IMR-90 (cell line): ENCODE data around the gene ALAS1. TPM values are rescaled to one million over a fixed set of nuclear protein-coding genes. Genes with fewer than 3 reads are reported as not detected.

ENCODE experiments used
- ATAC-seq: fragments of 200-7000 bp; cut with Tn5 transposase; 2 replicates; pipeline ENCODE4 v1.9.1; 2020; ENCODE audit warnings: low read depth, mild to moderate bottlenecking, moderate library complexity
- BruUV-seq: library from RNA; stranded (reverse); fragments of 400-500 nt; replicated peaks from 2 replicates; lab custom pipeline; 2021; lab: Mats Ljungman, UMichigan
- CTCF ChIA-PET: fragments of 300-600 bp; formaldehyde crosslinking; extraction: SDS; loops from one replicate; lab custom pipeline; 2021; ENCODE audit warnings: antibody characterized with exemption; lab: Yijun Ruan, JAX
- POLR2A ChIA-PET: fragments of 300-600 bp; sonication (Branson Sonifier 250); formaldehyde crosslinking; loops from one replicate; lab custom pipeline; 2022; ENCODE audit warnings: antibody characterized with exemption; ENCODE audit not compliant: unreplicated experiment; lab: Charles Lee
- DNase-seq: peaks from one replicate; pipeline ENCODE4 v3.0.0; 2013
- H2AFZ ChIP-seq: replicated peaks from 2 replicates; pipeline ENCODE3; 2013; ENCODE audit warnings: low read length, mild to moderate bottlenecking; ENCODE audit not compliant: poor library complexity
- H2AK5ac ChIP-seq: 2 replicates; pipeline ENCODE4 v1.6.1; 2013; ENCODE audit warnings: low read depth, low read length, inconsistent platforms
- H2AK9ac ChIP-seq: replicated peaks from 2 replicates; pipeline ENCODE3; 2013; ENCODE audit warnings: mild to moderate bottlenecking, low read depth, low read length, moderate library complexity; ENCODE audit not compliant: poor library complexity
- H2BK120ac ChIP-seq: 2 replicates; pipeline ENCODE4 v1.6.1; 2013; ENCODE audit warnings: low read depth, low read length, inconsistent platforms
- H2BK15ac ChIP-seq: 3 replicates; pipeline ENCODE4 v1.6.1; 2013; ENCODE audit warnings: low read depth, low read length, inconsistent platforms
- H2BK20ac ChIP-seq: 2 replicates; pipeline ENCODE4 v1.6.1; 2013; ENCODE audit warnings: low read depth, mild to moderate bottlenecking, inconsistent platforms, low read length, moderate library complexity
- H2BK5ac ChIP-seq: 2 replicates; pipeline ENCODE4 v1.6.1; 2013; ENCODE audit warnings: mild to moderate bottlenecking, low read depth, low read length, inconsistent platforms; ENCODE audit not compliant: poor library complexity, severe bottlenecking
- H3K14ac ChIP-seq: replicated peaks from 2 replicates; pipeline ENCODE4 v1.6.1; 2013; ENCODE audit warnings: low read depth, low read length, inconsistent platforms
- H3K18ac ChIP-seq: 2 replicates; pipeline ENCODE4 v1.6.1; 2013; ENCODE audit warnings: low read depth, low read length, control low read depth
- H3K23ac ChIP-seq: 2 replicates; pipeline ENCODE4 v1.6.1; 2013; ENCODE audit warnings: low read depth, low read length, inconsistent platforms
- H3K27ac ChIP-seq: 2 replicates; pipeline ENCODE4 v1.5.1; 2013; ENCODE audit warnings: mild to moderate bottlenecking, control low read depth, low read length; ENCODE audit not compliant: insufficient read depth
- H3K27me3 ChIP-seq: 2 replicates; pipeline ENCODE4 v1.6.1; 2013; ENCODE audit warnings: low read length; ENCODE audit not compliant: control insufficient read depth, insufficient read depth
- H3K36me3 ChIP-seq: 2 replicates; pipeline ENCODE4 v1.6.1; 2013; ENCODE audit warnings: low read length, mixed read lengths; ENCODE audit not compliant: control insufficient read depth, insufficient read depth
- H3K4ac ChIP-seq: 2 replicates; pipeline ENCODE4 v1.6.1; 2013; ENCODE audit warnings: low read depth, low read length, inconsistent platforms
- H3K4me1 ChIP-seq: 2 replicates; pipeline ENCODE4 v1.6.1; 2013; ENCODE audit warnings: low read length, mixed read lengths; ENCODE audit not compliant: control insufficient read depth, insufficient read depth
- H3K4me2 ChIP-seq: 2 replicates; pipeline ENCODE4 v1.6.1; 2013; ENCODE audit warnings: low read depth, mild to moderate bottlenecking, control low read depth, low read length, moderate library complexity
- H3K4me3 ChIP-seq: 2 replicates; pipeline ENCODE4 v1.5.1; 2013; ENCODE audit warnings: low read depth, mild to moderate bottlenecking, control low read depth, low read length, moderate library complexity; ENCODE audit not compliant: insufficient read depth
- H3K56ac ChIP-seq: 2 replicates; pipeline ENCODE4 v1.6.1; 2013; ENCODE audit warnings: low read length, inconsistent platforms; ENCODE audit not compliant: insufficient read depth; ENCODE audit errors: extremely low read depth
- H3K79me1 ChIP-seq, 2 experiments: 2 replicates each; pipeline ENCODE4 v1.6.1; 2013; ENCODE audit warnings: low read length in 2 of 2, inconsistent platforms in 1 of 2, low read depth in 1 of 2
- H3K9ac ChIP-seq: 2 replicates; pipeline ENCODE4 v1.6.1; 2013; ENCODE audit warnings: low read depth, low read length, control low read depth
- H3K9me1 ChIP-seq: 2 replicates; pipeline ENCODE4 v1.6.1; 2013; ENCODE audit warnings: low read length, inconsistent platforms; ENCODE audit not compliant: insufficient read depth
- H3K9me3 ChIP-seq: 2 replicates; pipeline ENCODE4 v1.6.1; 2013; ENCODE audit warnings: low read length; ENCODE audit not compliant: control insufficient read depth, insufficient read depth
- H4K20me1 ChIP-seq: 2 replicates; pipeline ENCODE4 v1.6.1; 2013; ENCODE audit warnings: low read length, inconsistent platforms; ENCODE audit not compliant: insufficient read depth
- H4K5ac ChIP-seq: 2 replicates; pipeline ENCODE4 v1.6.1; 2013; ENCODE audit warnings: mild to moderate bottlenecking, low read depth, low read length, control low read depth
- H4K8ac ChIP-seq, 2 experiments: 2 replicates each; pipeline ENCODE4 v1.6.1; 2013; ENCODE audit warnings: low read depth in 2 of 2, low read length in 2 of 2, control low read depth in 1 of 2, inconsistent platforms in 1 of 2
- H4K91ac ChIP-seq: 2 replicates; pipeline ENCODE4 v1.6.1; 2013; ENCODE audit warnings: low read depth, low read length, inconsistent platforms; ENCODE audit not compliant: insufficient read depth
- CHD1 ChIP-seq: IDR thresholded peaks from 2 replicates; pipeline ENCODE4 v1.6.1; 2012; ENCODE audit warnings: low read depth, low read length, improper control_type of control experiment
- NFE2L2 ChIP-seq: fragments of 150-350 bp; IDR thresholded peaks from 2 replicates; pipeline ENCODE4 v1.6.1; 2016; ENCODE audit warnings: low read depth, mild to moderate bottlenecking, low read length
- RAD21 ChIP-seq: IDR thresholded peaks from 2 replicates; pipeline ENCODE4 v1.6.1; 2012; ENCODE audit warnings: low read length, improper control_type of control experiment
- SMC3 ChIP-seq: fragments of 150-350 bp; IDR thresholded peaks from 2 replicates; pipeline ENCODE4 v1.6.1; 2016; ENCODE audit warnings: low read depth, mild to moderate bottlenecking, antibody characterized with exemption, low read length, moderate library complexity
- WGBS, 2 experiments: methylation state at CpG; one replicate each; pipeline versions ENCODE4 v1.1.5 to v1.1.7; 2013; ENCODE audit warnings: missing lambda C conversion rate in 2 of 2; ENCODE audit not compliant: insufficient read length in 1 of 2; ENCODE audit errors: extremely low coverage in 2 of 2; 5-methylcytosine and 5-hydroxymethylcytosine counted together
- dilution Hi-C: fragments of 300-500 bp; cut with HindIII; formaldehyde crosslinking; loops from one replicate; pipeline ENCODE4 v1.14.3; 2018; ENCODE audit warnings: low sequenced_read_pairs; ENCODE audit not compliant: unreplicated experiment
- in situ Hi-C: fragments of 300-500 bp; cut with MboI; formaldehyde crosslinking; loops from 3 replicates; pipeline ENCODE4 v1.14.3; 2019; ENCODE audit warnings: low sequenced_read_pairs, inconsistent platforms, mixed read lengths
- intact Hi-C: fragments of 100-400 bp; cut with micrococcal nuclease; formaldehyde crosslinking; loops from 2 replicates; pipeline ENCODE4 v1.10.0; 2022
- polyA plus RNA-seq, 3 experiments: library from polyadenylated mRNA; depleted of rRNA; stranded (reverse); fragments of >200 nt; gene quantifications; 2 replicates each; pipeline ENCODE4 v1.2.3, GENCODE V29; 2012; ENCODE audit warnings: low replicate concordance in 1 of 3
- total RNA-seq: library from RNA; depleted of rRNA; stranded (reverse); fragments of >200 nt; gene quantifications from 2 replicates; pipeline ENCODE4 v1.2.3, GENCODE V29; 2012

The ALAS1 gene
- total and polyA plus RNA-seq, 2 of the 4 experiments (the other 2 are of a cell fraction) = 32.8 to 47.2 TPM

GRCh38 chr3:52150357-52150756 lies 47.6 kb upstream of the ALAS1 start:
- Histone ChIP-seq H3K14ac (no peak overlapping the region), H2BK15ac (no peak overlapping the region), H2AFZ (no peak overlapping the region), H3K9me3 (no peaks in the 10 kb centered on the region), H3K4me3 (no peak overlapping the region), H2BK5ac (no peak overlapping the region), H3K79me1 (peaks cover 25 to 40% of the 10 kb centered on the region in 2 experiments), H3K9ac (no peak overlapping the region), H3K4me2 (no peak overlapping the region), H3K4ac (no peak overlapping the region), H4K5ac (no peak overlapping the region), H3K4me1 (peaks cover 8% of the 10 kb centered on the region), H3K9me1 (peaks cover 9% of the 10 kb centered on the region; the same call in 1 of the 2 replicates), H2BK120ac (no peak overlapping the region), H3K23ac (no peak overlapping the region), H3K27me3 (no peaks in the 10 kb centered on the region), H4K8ac (no peak overlapping the region), H2AK5ac (no peak overlapping the region), H3K56ac (no peak overlapping the region), H3K18ac (no peak overlapping the region), H3K27ac (no peak overlapping the region), H4K91ac (no peak overlapping the region), H3K36me3 (peaks cover 1% of the 10 kb centered on the region; the same call in 1 of the 2 replicates), H2AK9ac (no peak overlapping the region), H4K20me1 (no peaks in the 10 kb centered on the region), H2BK20ac (no peak overlapping the region)
- dilution Hi-C loops (no loop called here), in situ Hi-C loops (loop anchor here (25.0 kb wide), 1 partner anchor 1813 kb away; the partner anchor contains the start of genes RASSF1, TUSC2 and ZMYND10), intact Hi-C loops (loop anchor here (5.0 kb wide), 1 partner anchor 47 kb away; the partner anchor contains the start of gene ALAS1)
- no peak for DNase-seq
- ChIA-PET POLR2A (no interaction called here), CTCF (no interaction called here)
- no peak for ATAC-seq
- no CpG with 5 or more reads among the region's 3 CpGs for WGBS, 2 experiments
- TF ChIP-seq SMC3 (no peak), NFE2L2 (no peak), RAD21 (no peak), CHD1 (no peak)
- no TSS peak for BruUV-seq
